RPMI8226 (cell line): ENCODE measurements around the gene ARMH3.

Source experiments
- DNase-seq: peaks from one replicate; pipeline ENCODE4 v3.0.0-alpha.2; 2015

The ARMH3 gene

GRCh38 chr10:101935431-101935830, 120.5 kb downstream of the ARMH3 start:
- DNase-seq = no peak

DNA sequence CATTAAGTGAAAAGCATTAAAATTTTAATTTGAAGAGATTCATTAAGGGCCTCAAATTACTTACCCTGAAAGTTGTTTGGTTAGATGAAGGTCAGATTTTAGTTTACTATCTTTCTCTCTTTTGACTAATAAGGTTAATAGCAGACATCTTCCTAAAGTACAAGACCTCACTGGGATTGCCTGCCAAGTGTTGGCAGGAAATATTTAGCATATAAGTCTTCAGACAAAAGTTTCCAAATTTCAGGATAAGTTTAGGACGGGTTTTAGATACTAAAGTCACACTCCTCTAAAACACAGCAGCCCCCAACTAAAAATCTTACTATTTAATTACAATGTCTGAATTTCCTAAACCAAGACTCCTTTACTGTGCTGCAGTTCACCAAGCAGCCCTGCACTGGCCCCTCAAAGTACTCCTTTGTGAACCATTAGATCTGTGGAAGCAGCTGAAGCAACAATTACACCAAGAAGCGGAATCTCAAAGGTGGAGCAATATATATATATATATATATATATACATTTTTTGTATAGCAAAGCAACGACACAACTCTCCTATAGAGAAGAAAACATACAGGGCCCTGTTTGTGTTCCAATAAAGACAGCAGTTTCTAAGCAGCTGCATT, 121.2 kb downstream of the ARMH3 start:
- DNase-seq = no peak

- no peak for DNase-seq
These were observed 122.0 kb downstream of the ARMH3 start for GRCh38 chr10:101933976-101934375.

DNA sequence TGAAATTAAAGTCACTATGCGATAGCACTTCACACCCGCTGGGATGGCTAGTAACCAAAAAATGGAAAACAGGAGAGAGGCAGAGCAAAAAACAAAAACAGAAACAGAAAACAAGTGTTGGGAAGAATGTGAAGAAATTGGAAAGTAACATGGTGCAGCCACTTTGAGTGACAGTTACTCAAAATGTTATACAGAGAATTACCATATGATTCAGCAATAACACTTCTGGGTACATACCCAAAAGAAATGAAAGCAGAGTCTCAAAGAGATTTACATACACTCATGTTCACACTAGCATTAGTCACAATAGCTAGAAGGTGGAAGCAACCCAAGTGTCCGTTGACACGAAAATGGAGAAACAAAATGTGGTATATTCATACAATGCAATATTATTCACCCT, 123.8 kb downstream of the ARMH3 start:
- no peak for DNase-seq

DNA sequence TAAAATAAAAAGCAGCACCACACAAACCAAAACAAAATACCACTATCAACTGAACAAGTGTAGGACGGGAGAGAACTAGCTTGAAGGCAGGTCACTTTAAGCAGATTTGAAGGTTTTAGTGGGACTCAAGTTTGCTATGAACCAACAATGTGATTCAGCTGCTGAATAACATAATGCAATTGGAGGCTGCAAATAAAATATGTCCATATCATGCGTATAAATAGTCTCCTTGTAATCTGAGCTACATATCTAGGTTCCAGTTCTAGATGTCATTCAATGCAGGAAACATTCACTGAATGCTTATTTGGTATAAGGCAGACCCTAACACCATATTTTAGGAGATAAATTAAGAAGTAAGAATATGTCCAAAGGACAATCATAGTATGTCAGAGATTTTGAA, 130.9 kb downstream of the ARMH3 start:
- DNase-seq = no peak

GRCh38 chr10:101923256-101923655, 132.7 kb downstream of the ARMH3 start:
- peak; percentile 6 for DNase-seq

DNA sequence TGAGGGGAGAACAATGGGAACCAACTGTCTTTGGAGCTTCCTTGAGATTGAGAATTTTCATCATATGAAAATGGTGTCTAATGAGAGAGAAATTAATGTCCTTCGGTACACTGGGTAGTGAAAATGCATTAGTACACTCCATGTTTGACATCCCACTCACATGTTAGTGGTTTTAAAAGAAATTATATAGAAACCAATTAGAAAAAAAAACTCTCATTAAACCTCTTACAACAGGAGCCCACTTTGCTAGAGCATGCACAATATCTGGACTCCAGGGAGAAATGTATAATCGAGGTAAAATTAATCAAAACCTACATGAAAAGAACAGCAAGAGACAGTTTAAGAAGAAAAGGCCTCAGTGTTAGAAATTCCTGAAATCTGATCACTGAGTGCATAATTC, 133.1 kb downstream of the ARMH3 start:
- no peak for DNase-seq

DNA sequence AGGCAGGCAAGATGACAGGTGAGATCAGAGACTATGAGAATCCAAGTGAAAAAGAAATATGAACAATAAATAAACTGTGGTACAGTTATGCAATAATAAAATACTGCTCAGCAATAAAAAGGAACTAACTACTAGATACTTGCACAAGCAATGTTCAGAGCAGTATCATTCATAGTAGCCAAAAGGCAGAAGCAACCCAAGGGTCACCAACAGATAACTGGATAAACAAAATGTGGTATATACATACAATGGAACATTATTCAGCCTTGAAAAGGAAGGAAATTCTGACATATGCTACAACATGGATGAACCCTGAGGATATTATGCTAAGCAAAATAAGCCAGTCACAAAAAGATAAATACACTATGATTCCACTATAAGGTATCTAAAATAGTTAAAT, 135.4 kb downstream of the ARMH3 start:
- no peak for DNase-seq

- no peak for DNase-seq
These were observed 136.8 kb downstream of the ARMH3 start for GRCh38 chr10:101919026-101919770.

- DNase-seq = no peak
These were observed 143.3 kb downstream of the ARMH3 start for GRCh38 chr10:101912561-101913179.

- DNase-seq = no peak
These were observed 149.3 kb downstream of the ARMH3 start for GRCh38 chr10:101906586-101907183.

DNA sequence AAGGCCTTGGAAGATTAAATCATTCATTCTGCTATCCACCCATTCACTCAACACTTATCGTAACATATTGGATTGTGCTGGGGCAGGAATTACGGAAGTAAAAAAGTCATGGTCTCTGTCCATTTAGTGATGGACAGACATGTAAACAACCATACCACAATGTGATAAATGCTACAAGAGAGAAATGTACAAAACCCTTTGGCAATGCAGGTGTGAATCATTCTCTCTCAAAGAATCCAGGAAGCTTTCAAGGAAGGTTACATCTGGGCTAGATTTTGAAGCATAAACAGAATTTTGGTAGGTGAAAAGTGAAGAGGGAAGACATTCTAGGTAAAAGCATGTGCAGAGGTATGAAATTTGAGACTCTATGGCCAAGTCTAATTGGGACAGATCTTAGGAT, 150.7 kb downstream of the ARMH3 start:
- DNase-seq = no peak

- DNase-seq = no peak
These were observed 152.0 kb downstream of the ARMH3 start for GRCh38 chr10:101903827-101904550.

GRCh38 chr10:101902820-101903145, 153.2 kb downstream of the ARMH3 start:
- DNase-seq = no peak

GRCh38 chr10:101902032-101902819, 153.7 kb downstream of the ARMH3 start:
- no peak for DNase-seq

DNA sequence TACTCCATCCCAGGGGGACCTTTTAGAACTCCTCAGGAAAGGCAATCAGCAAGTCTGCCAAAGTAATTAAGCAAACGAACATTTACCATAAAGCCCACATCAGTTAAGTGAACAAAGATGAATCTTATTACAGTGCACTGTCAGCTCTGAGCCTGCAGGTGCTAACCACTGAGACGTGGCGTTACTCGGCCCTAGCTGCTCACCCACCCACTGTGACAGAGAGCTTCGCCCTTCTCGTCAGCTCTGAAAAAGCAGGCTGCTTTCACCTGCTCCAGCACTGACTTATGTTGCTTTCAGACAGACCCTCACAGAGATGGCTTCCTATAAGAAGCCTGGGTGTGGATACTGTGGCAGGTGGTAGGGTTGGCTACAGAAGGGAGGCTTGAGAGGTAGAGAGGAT, 154.6 kb downstream of the ARMH3 start:
- no peak for DNase-seq

- peak; percentile 51 for DNase-seq
These were observed 158.3 kb downstream of the ARMH3 start for GRCh38 chr10:101897633-101898032.

GRCh38 chr10:101896225-101896877, 159.6 kb downstream of the ARMH3 start:
- no peak for DNase-seq

- no peak for DNase-seq
These were observed 160.2 kb downstream of the ARMH3 start for GRCh38 chr10:101895781-101896180.

DNA sequence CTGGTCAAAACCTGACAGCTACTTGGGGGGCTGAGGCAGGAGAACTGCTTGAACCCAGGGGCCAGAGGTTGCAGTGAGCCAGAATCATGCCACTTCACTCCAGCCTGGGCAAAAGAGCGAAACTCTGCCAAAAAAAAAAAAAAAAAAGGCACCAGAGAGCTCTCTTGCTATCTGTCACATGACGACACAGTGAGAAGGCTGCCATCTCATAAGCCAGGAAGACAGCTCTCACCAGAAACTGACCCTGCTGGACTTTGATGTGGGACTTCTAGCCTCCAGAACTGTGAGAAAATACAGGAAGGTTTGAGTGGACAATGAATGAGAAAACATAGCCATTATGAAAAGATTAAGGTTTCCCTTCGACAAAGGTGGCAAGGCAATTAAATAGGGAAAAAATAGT, 161.2 kb downstream of the ARMH3 start:
- DNase-seq = no peak

DNA sequence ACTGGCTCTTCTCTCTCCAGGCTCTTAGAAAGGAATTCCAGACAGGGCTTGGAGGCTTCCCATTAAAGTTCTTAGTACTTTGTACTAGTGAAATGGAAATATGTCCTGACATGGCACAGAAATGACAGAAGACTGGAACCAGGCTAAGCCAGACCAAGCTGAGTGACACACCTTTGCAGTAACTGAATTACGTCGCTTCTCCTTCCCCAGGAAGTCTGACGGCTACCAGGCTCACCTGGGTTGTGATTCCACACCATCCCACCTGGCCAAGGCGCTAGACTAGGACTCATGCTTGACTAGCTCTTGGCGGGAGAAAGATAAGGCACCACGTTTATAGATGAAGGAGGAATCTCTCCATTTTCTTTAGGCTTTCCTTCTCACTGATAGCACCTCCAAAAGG, 161.7 kb downstream of the ARMH3 start:
- no peak for DNase-seq

DNA sequence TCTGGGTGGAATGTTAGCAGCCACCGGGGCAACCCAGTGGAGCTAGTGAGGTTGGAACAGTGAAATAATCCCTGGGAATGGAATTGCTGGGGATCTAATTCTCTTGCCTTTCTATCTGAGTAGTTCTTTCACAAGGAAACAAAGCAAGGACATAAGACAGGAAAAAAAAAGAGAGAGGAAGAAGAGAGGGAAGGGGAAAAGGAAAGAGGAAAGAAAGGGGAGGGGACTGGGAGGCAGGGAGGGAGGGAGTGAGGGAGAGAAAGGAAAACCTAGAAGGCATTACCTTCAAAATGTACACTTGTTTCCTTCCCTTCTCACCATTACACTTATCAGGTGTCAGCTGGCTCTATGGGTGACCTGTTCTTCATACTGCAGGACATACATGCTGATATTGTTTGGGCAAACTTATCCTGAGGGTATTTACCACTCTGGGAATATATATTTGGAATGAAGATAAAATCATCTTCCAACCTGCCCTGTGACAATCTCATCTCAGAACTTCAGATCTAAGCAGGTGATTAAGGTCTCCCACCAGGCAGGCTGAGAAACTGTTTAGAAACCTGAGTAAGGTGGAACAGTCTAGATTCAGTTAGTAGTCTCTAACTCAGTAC, 162.4 kb downstream of the ARMH3 start:
- DNase-seq = no peak
